HCT116 (cell line): ENCODE measurements around the gene TEX29. TPM values are rescaled to one million over a fixed set of nuclear protein-coding genes. Genes with fewer than 3 reads are reported as not detected.

Experiments
- ATAC-seq: fragments of 200-7000 bp; cut with Tn5 transposase; 2 replicates; pipeline ENCODE4 v1.9.1; 2020; ENCODE audit warnings: mild to moderate bottlenecking, moderate library complexity
- BruUV-seq: library from RNA; stranded (reverse); fragments of 400-500 nt; replicated peaks from 2 replicates; lab custom pipeline; 2021; lab: Mats Ljungman, UMichigan
- CTCF ChIA-PET: fragments of 300-600 bp; sonication (Branson Sonifier 250); formaldehyde crosslinking; loops from one replicate; lab custom pipeline; 2021; ENCODE audit warnings: antibody characterized with exemption; lab: Charles Lee
- POLR2A ChIA-PET: fragments of 300-600, 350-600 bp; sonication (Branson Sonifier 250); formaldehyde crosslinking; loops from one replicate; lab custom pipeline; 2021; ENCODE audit warnings: antibody characterized with exemption; lab: Charles Lee
- RAD21 ChIA-PET, 2 experiments: fragments of 300-600 bp; sonication (Branson Sonifier 250); formaldehyde crosslinking; loops; one replicate each; lab custom pipeline; 2023; ENCODE audit warnings: low total read pairs in 2 of 2; ENCODE audit not compliant: uncharacterized antibody in 2 of 2, unreplicated experiment in 2 of 2, low non-redundant PET in 1 of 2; lab: Charles Lee
- DNase-seq: peaks from one replicate; pipeline ENCODE4 v3.0.0-alpha.2; 2010; ENCODE audit warnings: low read depth, low spot score
- H2AFZ ChIP-seq: fragments of 200-600 bp; shearing (Covaris generic), sonication (generic); 2 replicates; pipeline ENCODE4 v1.6.1; 2017; ENCODE audit warnings: low read depth, mixed run types, mixed read lengths, antibody characterized with exemption, low read length; ENCODE audit not compliant: poor library complexity, severe bottlenecking
- H3K27ac ChIP-seq: 2 replicates; pipeline ENCODE4 v1.5.1; 2012; ENCODE audit warnings: low read depth, low read length
- H3K27me3 ChIP-seq: fragments of 200-600 bp; sonication (generic); 2 replicates; pipeline ENCODE4 v1.6.1; 2016; ENCODE audit warnings: mixed run types, low read length, mixed read lengths; ENCODE audit not compliant: insufficient read depth
- H3K36me3 ChIP-seq, 2 experiments: fragments of 200-500 bp in 1 of 2; fragments of 200-600 bp in 1 of 2; sonication (Bioruptor generic) in 1 of 2; sonication (generic) in 1 of 2; 2 replicates each; pipeline versions ENCODE4 v1.5.1 to v1.6.1; 2014 to 2016; ENCODE audit warnings: low read length in 2 of 2, inconsistent platforms in 1 of 2, mixed read lengths in 1 of 2, mixed run types in 1 of 2; ENCODE audit not compliant: insufficient read depth in 2 of 2, control insufficient read depth in 1 of 2
- H3K4me1 ChIP-seq, 2 experiments: fragments of 200-600 bp in 1 of 2; sonication (generic) in 1 of 2; 2 replicates each; pipeline versions ENCODE4 v1.5.1 to v1.6.1; 2012 to 2017; ENCODE audit warnings: low read length in 2 of 2, inconsistent platforms in 1 of 2, mild to moderate bottlenecking in 1 of 2, mixed read lengths in 1 of 2, mixed run types in 1 of 2, moderate library complexity in 1 of 2; ENCODE audit not compliant: insufficient read depth in 2 of 2, control insufficient read depth in 1 of 2
- H3K4me2 ChIP-seq: fragments of 200-600 bp; sonication (generic); 2 replicates; pipeline ENCODE4 v1.6.1; 2017; ENCODE audit warnings: mixed run types, low read length, mixed read lengths
- H3K4me3 ChIP-seq, 2 experiments: fragments of 200-600 bp in 1 of 2; sonication (generic) in 1 of 2; replicated peaks in 1 of 2; 2 replicates each; pipeline ENCODE4 v1.5.1; 2011 to 2016; ENCODE audit warnings: low read length in 2 of 2, control low read depth in 1 of 2, low read depth in 1 of 2, mild to moderate bottlenecking in 1 of 2, mixed read lengths in 1 of 2, mixed run types in 1 of 2
- H3K79me2 ChIP-seq: fragments of 200-600 bp; sonication (generic); 2 replicates; pipeline ENCODE4 v1.6.1; 2017; ENCODE audit warnings: mild to moderate bottlenecking, mixed run types, low read length, moderate library complexity, mixed read lengths; ENCODE audit not compliant: insufficient read depth
- H3K9ac ChIP-seq: fragments of 200-600 bp; sonication (generic); 2 replicates; pipeline ENCODE4 v1.6.1; 2016; ENCODE audit warnings: low read length, mixed read lengths
- H3K9me2 ChIP-seq: fragments of 200-600 bp; sonication (generic), shearing (Covaris generic); 2 replicates; pipeline ENCODE4 v1.6.1; 2017; ENCODE audit warnings: mixed run types, mild to moderate bottlenecking, moderate library complexity; ENCODE audit not compliant: insufficient read depth
- H3K9me3 ChIP-seq, 2 experiments: fragments of 200-500 bp in 1 of 2; fragments of 200-600 bp in 1 of 2; sonication (Bioruptor generic) in 1 of 2; sonication (generic) in 1 of 2; 2 replicates each; pipeline ENCODE4 v1.6.1; 2014 to 2017; ENCODE audit warnings: low read length in 2 of 2, mixed read lengths in 2 of 2, inconsistent platforms in 1 of 2, low read depth in 1 of 2, mild to moderate bottlenecking in 1 of 2, mixed run types in 1 of 2, moderate library complexity in 1 of 2; ENCODE audit not compliant: control insufficient read depth in 1 of 2, insufficient read depth in 1 of 2
- H4K20me1 ChIP-seq: fragments of 200-600 bp; sonication (generic), shearing (Covaris generic); 2 replicates; pipeline ENCODE4 v1.6.1; 2017; ENCODE audit warnings: mixed run types, mild to moderate bottlenecking, moderate library complexity; ENCODE audit not compliant: insufficient read depth
- CBX3 ChIP-seq: IDR thresholded peaks from 2 replicates; pipeline ENCODE4 v1.6.1; 2012; ENCODE audit warnings: low read depth
- POLR2A ChIP-seq: IDR thresholded peaks from 2 replicates; pipeline ENCODE4 v1.7.0; 2011; ENCODE audit warnings: borderline replicate concordance; ENCODE audit not compliant: insufficient read depth, insufficient read length; ENCODE audit errors: extremely low read depth
- SP1 ChIP-seq: IDR thresholded peaks from 2 replicates; pipeline ENCODE4 v1.6.1; 2012; ENCODE audit warnings: low read depth
- SRF ChIP-seq: IDR thresholded peaks from 2 replicates; pipeline ENCODE4 v1.6.1; 2012; ENCODE audit warnings: low read depth
- TCF7L2 ChIP-seq: IDR thresholded peaks from 2 replicates; pipeline ENCODE4 v1.7.0; 2011; ENCODE audit warnings: borderline replicate concordance, inconsistent platforms; ENCODE audit not compliant: insufficient read depth, insufficient read length; ENCODE audit errors: extremely low read depth
- intact Hi-C: fragments of 100-400 bp; cut with micrococcal nuclease; formaldehyde crosslinking; loops from 2 replicates; pipeline ENCODE4 v1.10.0; 2022
- total RNA-seq: library from RNA; stranded (reverse); gene quantifications from one replicate; pipeline ENCODE4 v1.2.1, GENCODE V29; 2021; ENCODE audit not compliant: unreplicated experiment

TEX29 gene
- total RNA-seq, 1 experiment from 2014 or later = not detected

DNA sequence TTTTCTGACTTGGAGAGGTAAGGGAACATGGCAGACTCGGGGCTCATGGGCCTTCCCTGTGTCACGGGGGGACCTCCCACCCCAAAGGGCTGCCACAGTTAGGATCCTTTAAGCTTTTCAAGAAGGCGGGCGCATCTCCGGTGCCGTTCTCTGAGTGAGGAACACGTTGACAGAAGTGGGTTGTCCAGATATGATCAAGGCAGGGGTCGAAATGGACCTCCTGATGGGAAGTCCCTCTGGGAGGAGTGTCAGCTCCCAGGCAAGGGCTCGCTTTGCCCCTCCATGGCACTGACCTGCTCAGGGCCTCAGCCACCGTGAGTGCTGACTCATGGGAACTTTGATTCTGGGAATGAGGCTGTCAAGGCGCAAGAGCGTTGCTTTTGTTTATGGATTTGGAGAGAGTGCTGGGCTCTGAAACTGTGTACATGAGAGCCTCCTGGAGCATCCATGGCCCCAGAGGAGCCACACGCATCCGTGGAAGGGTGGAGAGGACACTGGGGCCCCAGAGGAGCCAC, 6.5 kb upstream of the TEX29 start:
- no peaks in the 10 kb centered on the region for H4K20me1 ChIP-seq
- H3K4me3 ChIP-seq = no peak overlapping the region
- no peak for TF ChIP-seq TCF7L2
- TF ChIP-seq, all 23 proteins: peak for 0
- no TSS peak for BruUV-seq
- Histone ChIP-seq H2AFZ (no peak overlapping the region), H3K9ac (no peak overlapping the region), H3K4me2 (no peak overlapping the region), H3K79me2 (no peaks in the 10 kb centered on the region), H3K9me3 (no peaks in the 10 kb centered on the region; a peak in 2 of 4 replicates), H3K9me2 (no peaks in the 10 kb centered on the region), H3K4me1 (no peaks in the 10 kb centered on the region), H3K36me3 (no peaks in the 10 kb centered on the region), H3K27ac (no peak overlapping the region), H3K27me3 (no peaks in the 10 kb centered on the region)
- ChIA-PET POLR2A (no interaction called here), RAD21 (no interaction called here), CTCF (no interaction called here)
- intact Hi-C loops = loop anchor here (10.0 kb wide), 1 partner anchor 59 kb away; no protein-coding TSS in a partner anchor
- ATAC-seq = no peak
- no peak for DNase-seq

DNA sequence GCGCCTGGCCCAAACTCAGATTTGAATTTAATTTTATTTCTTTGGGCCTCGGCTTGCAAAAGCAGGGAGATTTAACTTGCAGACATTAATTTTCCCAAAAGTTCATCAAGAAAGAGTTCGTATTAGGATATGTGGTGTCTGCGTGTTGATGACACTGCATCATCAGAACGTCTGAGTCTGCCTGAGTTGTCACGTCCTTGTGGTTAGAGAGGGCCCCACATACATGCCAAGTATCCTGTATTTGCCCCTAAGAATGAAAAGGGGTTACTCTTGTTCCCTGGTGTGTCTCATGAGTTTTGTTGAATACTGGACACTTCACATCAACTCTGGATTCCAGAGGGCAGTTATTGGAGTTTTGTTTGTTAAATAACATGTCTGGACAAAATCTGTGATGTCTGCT, 5.6 kb upstream of the TEX29 start:
- Histone ChIP-seq H2AFZ (no peak overlapping the region), H3K9me2 (no peaks in the 10 kb centered on the region), H3K79me2 (no peaks in the 10 kb centered on the region), H3K9ac (no peak overlapping the region), H3K27me3 (no peaks in the 10 kb centered on the region), H3K4me2 (no peak overlapping the region), H3K9me3 (no peaks in the 10 kb centered on the region; a peak in 2 of 4 replicates), H3K36me3 (no peaks in the 10 kb centered on the region), H3K4me1 (no peaks in the 10 kb centered on the region), H4K20me1 (no peaks in the 10 kb centered on the region), H3K27ac (no peak overlapping the region), H3K4me3 (no peak overlapping the region)
- intact Hi-C loops = loop anchor here (10.0 kb wide), 1 partner anchor 60 kb away; no protein-coding TSS in a partner anchor
- no TSS peak for BruUV-seq
- no peak for DNase-seq
- no peak for TF ChIP-seq POLR2A
- no peak for TF ChIP-seq SP1
- TF ChIP-seq CBX3 = no peak
- TF ChIP-seq SRF = no peak
- no peak for ATAC-seq
- RAD21 ChIA-PET = no interaction called here
- POLR2A ChIA-PET = no interaction called here
- CTCF ChIA-PET = no interaction called here
